GM21576 (cell line): ENCODE data around the gene ABLIM3.

Experiments
- ATAC-seq: cut with Tn5 transposase; IDR thresholded peaks from one replicate; pipeline ENCODE4 v1.9.1; 2021; ENCODE audit warnings: mild to moderate bottlenecking, moderate library complexity; ENCODE audit not compliant: unreplicated experiment

The ABLIM3 gene

DNA sequence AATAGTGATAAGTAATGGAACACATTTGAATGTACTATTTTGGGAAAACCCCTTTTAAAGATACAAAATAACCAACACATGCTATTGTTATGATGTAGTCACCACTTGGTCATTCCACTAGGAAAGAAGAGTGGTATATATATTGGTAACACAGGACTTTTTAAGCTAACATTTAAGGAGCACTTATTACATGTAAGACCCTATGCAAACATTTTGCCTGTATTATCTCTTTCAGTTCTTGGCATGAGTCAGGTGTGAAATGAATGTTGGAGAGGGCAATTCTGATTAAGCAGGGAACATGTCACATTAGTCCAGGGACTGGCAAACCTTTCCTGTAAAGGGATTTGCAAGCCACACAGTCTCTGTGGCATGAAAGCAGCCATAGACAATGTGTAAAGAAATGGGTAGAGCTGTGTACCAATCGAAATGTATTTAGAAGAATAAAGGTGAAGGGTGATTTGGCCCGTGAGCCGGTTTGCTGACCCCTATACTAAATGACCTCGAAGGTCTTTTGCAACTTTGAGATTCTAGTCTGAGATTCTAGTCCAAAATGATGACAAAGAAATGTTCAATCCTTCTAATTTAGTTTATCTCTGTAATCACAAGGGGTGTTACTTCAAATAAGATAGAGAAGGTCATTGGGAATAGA lies 15.3 kb downstream of the ABLIM3 start:
- no peak for ATAC-seq

DNA sequence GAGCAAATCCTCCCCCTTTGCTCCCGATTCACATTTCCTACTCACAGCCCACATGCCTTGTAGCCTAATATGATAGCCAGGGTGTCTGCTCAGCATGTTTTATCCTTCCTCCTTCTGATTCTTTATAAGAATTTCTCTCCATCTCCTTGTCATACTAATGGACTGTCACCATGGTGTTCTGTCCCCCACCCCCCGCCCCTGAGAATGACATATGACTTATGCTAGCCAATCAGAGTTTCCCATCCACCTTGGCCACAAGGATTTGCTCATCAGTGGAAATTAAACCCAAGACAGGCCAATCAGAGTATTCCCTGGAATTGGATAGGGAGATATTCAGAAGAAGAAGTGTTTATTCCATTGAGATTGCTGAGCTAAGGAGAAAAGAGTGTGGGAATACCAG lies 16.0 kb downstream of the ABLIM3 start:
- ATAC-seq: no peak

GRCh38 chr5:149160291-149160787 lies 19.0 kb downstream of the ABLIM3 start:
- no peak for ATAC-seq

GRCh38 chr5:149161026-149161687 lies 19.9 kb downstream of the ABLIM3 start:
- no peak for ATAC-seq

- ATAC-seq: no peak
Observed at GRCh38 chr5:149161850-149162249, 20.6 kb downstream of the ABLIM3 start.

- ATAC-seq: peak; percentile 69
Observed at GRCh38 chr5:149162401-149163084, 21.2 kb downstream of the ABLIM3 start.

DNA sequence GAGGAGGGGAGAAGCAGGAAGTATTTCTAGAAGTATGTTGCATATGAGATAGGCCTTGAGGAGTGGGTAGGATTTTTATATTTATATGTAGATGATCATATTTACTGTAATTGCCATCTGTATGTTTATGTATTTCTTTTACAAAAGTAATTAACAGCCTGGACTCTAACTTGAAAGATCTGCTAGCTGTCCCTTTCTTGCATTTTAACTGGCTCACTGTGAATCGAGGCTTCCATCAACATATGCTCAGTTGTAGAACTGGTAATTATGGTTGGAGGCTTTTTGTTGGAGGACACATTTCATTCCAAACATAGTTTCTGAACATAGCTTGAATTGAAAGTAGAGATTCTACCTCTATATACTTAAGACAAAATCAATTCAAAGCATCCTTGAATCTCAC lies 23.4 kb downstream of the ABLIM3 start:
- no peak for ATAC-seq

DNA sequence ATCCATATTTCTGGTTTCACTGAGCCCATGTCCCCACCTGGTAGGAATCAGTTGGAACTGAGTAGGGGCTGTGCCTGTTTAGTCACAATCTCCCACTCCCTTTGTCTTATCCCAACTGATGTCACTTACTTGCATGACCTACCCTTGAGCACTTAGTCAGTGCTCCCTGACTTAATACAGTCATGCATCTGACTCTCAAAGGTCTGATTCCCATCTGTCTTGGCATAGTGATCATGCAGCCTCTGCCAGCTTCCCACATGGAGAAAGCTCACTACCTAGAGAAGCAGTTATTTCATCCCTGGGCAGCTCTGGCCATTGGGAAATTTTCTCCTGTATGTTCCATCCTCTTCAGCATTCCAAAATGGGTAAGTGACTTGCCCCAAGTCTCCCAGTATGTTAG lies 24.8 kb downstream of the ABLIM3 start:
- ATAC-seq: no peak

- no peak for ATAC-seq
Observed at GRCh38 chr5:149166591-149167100, 25.4 kb downstream of the ABLIM3 start.

- ATAC-seq: no peak
Observed at GRCh38 chr5:149168276-149168906, 27.1 kb downstream of the ABLIM3 start.

GRCh38 chr5:149170299-149170698 lies 29.0 kb downstream of the ABLIM3 start:
- no peak for ATAC-seq

DNA sequence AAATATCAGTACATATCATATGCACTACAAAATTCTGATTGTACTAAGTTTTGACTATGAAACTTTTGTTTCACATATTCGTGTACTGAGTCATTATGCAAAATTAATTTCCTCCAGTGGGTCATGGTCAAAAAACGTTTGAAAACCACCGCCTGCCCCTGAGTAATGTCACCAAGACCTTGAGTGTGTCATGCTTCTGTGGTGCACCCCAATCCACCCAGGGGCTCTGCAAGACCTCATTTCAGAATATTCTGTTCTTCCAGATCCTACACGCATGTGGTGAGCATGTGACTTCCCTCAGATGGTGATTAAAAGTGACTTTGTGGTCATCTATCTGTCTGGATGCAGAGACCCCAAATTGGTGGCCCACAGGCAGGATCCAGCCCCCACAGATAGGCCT lies 31.0 kb downstream of the ABLIM3 start:
- ATAC-seq: peak; percentile 61

DNA sequence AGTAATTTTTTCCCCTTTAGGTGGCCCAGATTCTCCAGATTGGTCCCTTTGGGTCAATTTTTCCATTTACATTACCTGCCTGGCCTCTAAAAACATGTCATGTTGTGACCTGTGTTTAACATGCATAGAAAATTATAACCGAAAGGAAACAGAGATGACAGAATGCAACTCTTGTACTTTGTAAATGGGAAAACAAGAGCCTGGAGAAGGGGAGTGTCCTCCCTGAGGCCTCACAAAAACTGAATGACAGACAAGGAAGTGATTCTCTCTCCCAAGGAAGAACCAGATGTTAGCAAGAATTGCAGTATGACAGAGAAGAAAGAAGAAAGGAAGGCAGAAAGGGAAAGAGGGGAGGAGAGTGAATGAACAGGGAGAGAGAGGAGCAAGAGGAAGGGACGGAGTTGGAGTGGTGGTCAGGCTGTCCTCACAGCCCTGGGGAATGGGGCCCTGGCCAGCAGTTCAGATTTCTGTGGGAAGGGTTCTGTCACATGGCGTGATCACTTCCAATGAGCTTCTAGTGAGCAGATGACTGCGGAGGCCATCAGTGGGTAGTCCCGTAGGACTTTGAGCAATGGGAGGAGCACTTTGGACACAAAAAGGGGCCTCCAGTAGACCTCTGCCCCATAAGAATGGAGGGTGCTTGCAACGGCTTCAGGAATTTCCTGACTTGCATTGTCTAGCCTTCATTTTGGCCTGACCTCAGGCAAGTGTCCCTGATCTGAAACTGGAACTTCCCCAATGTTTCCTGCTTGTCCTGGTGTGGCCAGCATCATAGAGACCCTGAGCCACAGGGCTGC lies 31.6 kb downstream of the ABLIM3 start:
- ATAC-seq: no peak

DNA sequence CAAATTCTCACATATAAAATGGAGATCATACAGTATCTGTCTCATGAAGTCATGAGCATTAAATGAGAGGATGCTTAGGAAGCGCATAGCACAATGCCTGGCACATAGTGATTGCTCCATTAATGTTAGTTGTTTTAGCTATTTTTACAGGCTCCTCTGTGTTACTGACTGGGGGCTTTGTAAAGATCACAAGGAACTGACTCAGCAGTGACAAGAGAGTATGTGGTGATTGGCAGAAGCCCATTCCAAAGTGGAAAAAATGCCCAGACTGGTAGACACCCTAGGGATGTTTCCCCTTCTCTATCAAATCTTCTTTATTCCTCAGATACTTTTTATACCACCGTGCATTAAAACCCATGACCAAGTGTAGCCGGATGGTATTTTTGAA lies 33.5 kb downstream of the ABLIM3 start:
- no peak for ATAC-seq

DNA sequence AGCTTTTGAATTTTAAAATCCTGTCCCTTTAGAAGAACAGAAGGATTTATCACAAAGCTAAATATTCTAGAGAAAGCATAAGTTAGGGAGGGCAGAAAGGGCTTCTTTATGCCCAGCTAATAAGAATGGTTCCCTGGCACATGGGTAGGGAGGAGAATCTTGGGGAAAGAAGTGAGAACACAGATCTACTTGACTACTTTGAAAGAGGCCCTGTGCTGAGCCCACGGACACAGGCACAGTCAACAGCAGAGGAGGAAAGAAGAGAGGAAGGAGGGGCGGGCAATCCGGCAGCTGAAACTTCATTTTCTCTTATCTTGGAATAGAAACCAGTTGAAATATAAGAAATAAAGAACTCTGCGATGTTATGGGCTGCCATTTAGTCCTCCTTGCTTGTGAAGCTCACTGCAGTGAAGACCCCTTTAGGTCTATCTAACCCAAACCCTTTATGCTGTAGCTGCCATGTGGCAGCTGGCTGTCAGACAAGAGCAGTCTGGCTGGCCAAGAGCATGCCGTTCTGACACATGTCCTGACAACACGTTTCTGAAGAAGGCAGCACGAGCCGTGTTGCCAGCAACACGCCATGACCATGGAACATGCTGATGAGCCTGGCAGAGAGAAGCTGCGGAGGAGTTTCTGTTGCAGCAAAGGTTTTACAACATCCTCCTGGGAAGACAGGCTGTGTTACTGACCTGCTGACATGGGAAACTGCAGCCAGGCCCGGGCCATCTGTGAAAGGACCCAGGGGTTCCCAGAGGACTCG lies 34.2 kb downstream of the ABLIM3 start:
- ATAC-seq: no peak

DNA sequence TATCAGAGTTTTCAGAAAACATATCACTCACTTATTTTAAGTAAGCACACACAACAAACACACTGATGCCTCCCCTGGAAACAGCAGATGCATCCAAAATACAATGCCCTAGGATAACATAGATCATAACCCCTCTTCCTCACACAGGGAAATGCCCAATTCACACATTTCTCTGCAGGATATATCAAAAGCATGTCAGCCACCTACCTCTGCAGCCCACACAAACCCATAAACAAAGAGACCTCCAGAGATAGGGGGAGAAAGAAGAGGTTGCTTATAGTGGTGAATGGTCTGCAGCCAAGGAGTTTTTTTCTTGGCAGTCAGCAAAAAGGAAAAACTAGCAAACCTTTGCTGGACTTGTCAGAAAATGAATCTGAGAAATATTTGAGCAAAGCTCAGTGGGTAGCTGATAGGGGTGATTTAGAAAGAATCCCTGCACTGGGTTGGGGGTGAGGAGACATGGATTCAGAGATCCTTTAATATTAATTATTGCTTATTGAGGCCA lies 36.1 kb downstream of the ABLIM3 start:
- no peak for ATAC-seq

GRCh38 chr5:149177911-149178565 lies 36.7 kb downstream of the ABLIM3 start:
- ATAC-seq: no peak

DNA sequence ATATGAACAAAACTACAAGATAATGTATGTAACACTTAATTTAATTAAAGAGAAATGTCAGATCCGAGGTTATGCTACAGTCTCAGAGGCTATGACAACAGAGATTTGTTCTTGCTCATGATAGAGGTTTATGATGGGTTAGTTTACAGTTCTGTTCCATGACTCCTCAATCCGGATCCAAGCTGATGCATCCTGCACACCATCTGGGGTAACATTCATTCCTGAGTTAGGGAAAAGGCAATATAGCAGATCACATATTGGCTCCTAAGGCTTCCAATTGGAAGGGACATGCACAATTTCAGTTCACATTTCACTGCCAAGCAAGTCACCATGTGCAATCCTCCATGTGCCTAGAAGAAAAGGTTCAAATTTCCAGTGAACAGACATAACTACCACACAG lies 40.4 kb downstream of the ABLIM3 start:
- ATAC-seq: no peak

DNA sequence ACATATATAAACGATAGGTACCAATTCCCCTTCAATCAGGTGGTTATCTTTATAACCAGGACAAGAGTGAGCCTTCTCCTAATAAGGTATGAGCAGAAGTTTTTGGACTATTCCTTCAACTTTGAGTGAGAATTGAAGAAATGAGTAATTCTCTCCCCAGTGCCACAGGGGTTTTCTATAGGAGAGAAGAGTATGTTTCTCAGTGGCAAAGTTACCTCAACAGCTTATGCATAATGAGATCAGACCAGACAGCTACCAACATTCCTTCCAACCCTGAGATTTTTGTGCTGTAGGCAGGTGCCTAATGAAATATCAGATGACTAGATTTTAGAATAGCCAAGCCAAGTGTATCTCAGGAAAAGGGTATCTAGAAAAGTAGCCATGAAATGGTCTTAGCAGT lies 40.9 kb downstream of the ABLIM3 start:
- no peak for ATAC-seq
